Body of pancreas (tissue), 4 donors: ENCODE measurements around the gene SLC2A3. TPM values are rescaled to one million over a fixed set of nuclear protein-coding genes. Genes with fewer than 3 reads are reported as not detected.

Experiments used
- ATAC-seq: fragments of 150-250 bp; one replicate; pipeline ENCODE4 v1.9.1; 2016
- DNase-seq, 4 donors: peaks; one replicate each; pipeline ENCODE4 v3.0.0-alpha.2; 2019
- H3K27ac ChIP-seq, 4 donors: fragments of 200-600 bp; sonication (generic); 1 replicate in 3 of 4; 2 replicates in 1 of 4; pipeline versions ENCODE4 v1.5.1 to v1.6.1; 2016 to 2019; ENCODE audit warnings: mild to moderate bottlenecking in 1 of 4, mixed read lengths in 1 of 4, moderate library complexity in 1 of 4
- H3K27me3 ChIP-seq, 2 donors: fragments of 200-600 bp; sonication (generic); one replicate each; pipeline ENCODE4 v1.6.0; 2016; ENCODE audit warnings: mild to moderate bottlenecking in 1 of 2
- H3K36me3 ChIP-seq, 2 donors: fragments of 200-600 bp; sonication (generic); replicated peaks in 1 of 2; 2 replicates each; pipeline ENCODE4 v1.5.1; 2016; ENCODE audit warnings: low read depth in 2 of 2; ENCODE audit not compliant: insufficient read depth in 1 of 2
- H3K4me1 ChIP-seq: fragments of 200-600 bp; sonication (generic); one replicate; pipeline ENCODE4 v1.6.0; 2016
- H3K4me3 ChIP-seq, 2 donors: fragments of 200-600 bp; sonication (generic); 1 replicate in 1 of 2; 2 replicates in 1 of 2; pipeline ENCODE4 v1.5.1; 2016 to 2019
- H3K9me3 ChIP-seq, 3 donors: fragments of 200-600 bp; sonication (generic); 1 replicate in 2 of 3; 2 replicates in 1 of 3; pipeline ENCODE4 v1.5.1; 2016
- POLR2A ChIP-seq, 3 donors: fragments of 450-650 bp; IDR thresholded peaks; one replicate each; pipeline ENCODE4 v1.6.1; 2016; ENCODE audit warnings: antibody characterized with exemption in 3 of 3, mild to moderate bottlenecking in 2 of 3
- WGBS, 2 donors: methylation state at CpG; one replicate each; pipeline ENCODE4 v1.1.5; 2017; 5-methylcytosine and 5-hydroxymethylcytosine counted together
- intact Hi-C: fragments of 100-400 bp; cut with DNase I; formaldehyde crosslinking; loops from one replicate; pipeline ENCODE4 v1.15.1; 2023
- small RNA-seq: library from RNA; depleted of rRNA; stranded (forward); fragments of <200 nt; gene quantifications from one replicate; pipeline ENCODE3, GENCODE V24; 2016
- total RNA-seq, 2 donors: library from RNA; depleted of rRNA; stranded (reverse); fragments of >200 nt; gene quantifications; one replicate each; pipeline ENCODE4 v1.1.0, GENCODE V29; 2016
- TF ChIP-seq, protein P1 (sequence below), 7 experiments: fragments of 450-650 bp in 4 of 7; fragments of 200-600 bp in 3 of 7; sonication (generic) in 3 of 7; IDR thresholded peaks; one replicate each; pipeline ENCODE4 v1.5.1; 2016 to 2019; ENCODE audit warnings: antibody characterized with exemption in 7 of 7

The SLC2A3 gene
- total RNA-seq, 2 donors from 2014 or later = 6.6 to 9.6 TPM

- 73 to 80% methylated on average over 3 of the region's 3 CpGs for WGBS, 2 donors
- H3K27ac ChIP-seq = no peak overlapping the region
- intact Hi-C loops = no loop called here
- no peak overlapping the region for H3K4me3 ChIP-seq
- no peaks in the 10 kb centered on the region for H3K27me3 ChIP-seq
- H3K36me3 ChIP-seq = no peaks in the 10 kb centered on the region
- H3K9me3 ChIP-seq = no peaks in the 10 kb centered on the region
- no peaks in the 10 kb centered on the region for H3K4me1 ChIP-seq
- no peak for DNase-seq
- TF ChIP-seq POLR2A (IDR thresholded peaks at IDR 0.05) = no peak
- TF ChIP-seq, protein P1, sequence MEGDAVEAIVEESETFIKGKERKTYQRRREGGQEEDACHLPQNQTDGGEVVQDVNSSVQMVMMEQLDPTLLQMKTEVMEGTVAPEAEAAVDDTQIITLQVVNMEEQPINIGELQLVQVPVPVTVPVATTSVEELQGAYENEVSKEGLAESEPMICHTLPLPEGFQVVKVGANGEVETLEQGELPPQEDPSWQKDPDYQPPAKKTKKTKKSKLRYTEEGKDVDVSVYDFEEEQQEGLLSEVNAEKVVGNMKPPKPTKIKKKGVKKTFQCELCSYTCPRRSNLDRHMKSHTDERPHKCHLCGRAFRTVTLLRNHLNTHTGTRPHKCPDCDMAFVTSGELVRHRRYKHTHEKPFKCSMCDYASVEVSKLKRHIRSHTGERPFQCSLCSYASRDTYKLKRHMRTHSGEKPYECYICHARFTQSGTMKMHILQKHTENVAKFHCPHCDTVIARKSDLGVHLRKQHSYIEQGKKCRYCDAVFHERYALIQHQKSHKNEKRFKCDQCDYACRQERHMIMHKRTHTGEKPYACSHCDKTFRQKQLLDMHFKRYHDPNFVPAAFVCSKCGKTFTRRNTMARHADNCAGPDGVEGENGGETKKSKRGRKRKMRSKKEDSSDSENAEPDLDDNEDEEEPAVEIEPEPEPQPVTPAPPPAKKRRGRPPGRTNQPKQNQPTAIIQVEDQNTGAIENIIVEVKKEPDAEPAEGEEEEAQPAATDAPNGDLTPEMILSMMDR (IDR thresholded peaks at IDR 0.05) = no peak
- ATAC-seq = no peak
These were observed 56.7 kb downstream of the SLC2A3 start for GRCh38 chr12:7879246-7879645.

DNA sequence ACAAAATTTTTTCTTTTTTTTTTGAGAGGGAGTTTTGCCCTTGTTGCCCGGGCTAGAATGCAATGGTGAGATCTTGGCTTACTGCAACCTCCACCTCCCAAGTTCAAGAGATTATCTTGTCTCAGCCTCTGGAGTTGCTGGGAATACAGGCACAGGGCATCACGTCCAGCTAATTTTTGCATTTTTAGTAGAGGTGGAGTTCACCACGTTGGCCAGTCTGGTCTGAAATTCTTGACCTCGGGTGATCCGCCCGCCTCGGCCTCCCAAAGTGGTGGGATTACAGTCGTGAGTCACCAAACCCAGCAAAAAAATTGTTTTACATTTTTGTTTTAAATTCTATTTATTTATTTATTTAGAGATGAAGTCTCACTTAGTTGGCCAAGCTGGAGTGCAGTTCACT, 58.6 kb downstream of the SLC2A3 start:
- 90% methylated on average over 8 of the region's 8 CpGs for WGBS, 2 donors
- H3K27ac ChIP-seq = no peak overlapping the region
- no peak for DNase-seq
- H3K4me3 ChIP-seq = no peak overlapping the region
- H3K27me3 ChIP-seq = no peaks in the 10 kb centered on the region
- no peaks in the 10 kb centered on the region for H3K36me3 ChIP-seq
- ATAC-seq = no peak
- H3K4me1 ChIP-seq = no peaks in the 10 kb centered on the region
- TF ChIP-seq, protein P1 (IDR thresholded peaks at IDR 0.05) = no peak
- no peak for TF ChIP-seq POLR2A (IDR thresholded peaks at IDR 0.05)
- no peaks in the 10 kb centered on the region for H3K9me3 ChIP-seq
- intact Hi-C loops = no loop called here

- Histone ChIP-seq H3K36me3 (no peaks in the 10 kb centered on the region), H3K4me3 (no peak within 1 kb of the TSS), H3K27ac (no peak within 1 kb of the TSS), H3K4me1 (peaks cover 5% of the 10 kb centered on the region), H3K9me3 (no peaks in the 10 kb centered on the region), H3K27me3 (no peaks in the 10 kb centered on the region)
- 44 to 65% methylated on average over 33 to 62 of the region's 65 CpGs for WGBS, 2 donors
- intact Hi-C loops = no loop called here
- no peak for ATAC-seq
- no peak for DNase-seq
- TF ChIP-seq, protein P1 (IDR thresholded peaks at IDR 0.05) = no peak
- TF ChIP-seq POLR2A (IDR thresholded peaks at IDR 0.05) = no peak
These were observed 63.2 kb downstream of the SLC2A3 start, which contains the start of gene SLC2A14 for GRCh38 chr12:7872566-7873319. TSS of gene SLC2A14 (minus strand) at chr12:7872915. CDS start at chr12:7869880, 3,035 bp downstream.

- ATAC-seq (peak; percentile 40), DNase-seq (no peak)
- peaks cover 5% of the 10 kb centered on the region for H3K4me1 ChIP-seq
- TF ChIP-seq, protein P1 (IDR thresholded peaks at IDR 0.05) = no peak
- no peak for TF ChIP-seq POLR2A (IDR thresholded peaks at IDR 0.05)
- H3K9me3 ChIP-seq = no peaks in the 10 kb centered on the region
- WGBS, 2 donors = 21 to 23% methylated on average over 3 of the region's 3 CpGs
- H3K27me3 ChIP-seq = no peaks in the 10 kb centered on the region
- H3K27ac ChIP-seq = no peak overlapping the region
- H3K36me3 ChIP-seq = no peaks in the 10 kb centered on the region
- H3K4me3 ChIP-seq = no peak overlapping the region
- intact Hi-C loops = no loop called here
These were observed 65.7 kb downstream of the SLC2A3 start for GRCh38 chr12:7870335-7870734.

Small RNAs within 50 kb of the gene (small RNA-seq; reads per million reads assigned to genes)
- gene RF00019 = not detected

Other genes with a start within 250 kb of the SLC2A3 start
- not detected for gene GDF3, start 240.4 kb downstream of the SLC2A3 start, total RNA-seq
- gene DPPA3, start 224.8 kb downstream of the SLC2A3 start, total RNA-seq = not detected
- not detected for gene CLEC4C, start 188.8 kb downstream of the SLC2A3 start, total RNA-seq
- not detected for gene NANOGNB, start 171.0 kb downstream of the SLC2A3 start, total RNA-seq
- 1 to 10 TPM in 1 of 2 donors, under 1 TPM in 1; 0.66 to 2.3 TPM for gene NANOG, start 146.8 kb downstream of the SLC2A3 start, total RNA-seq
- gene SLC2A14, start 63.3 kb downstream of the SLC2A3 start, total RNA-seq = 1 to 10 TPM; 3.6 to 8.6 TPM
- 10 to 100 TPM in 1 of 2 donors, 1 to 10 TPM in 1; 7.5 to 11.9 TPM for gene FOXJ2, start 96.5 kb upstream of the SLC2A3 start, total RNA-seq
- 1 to 10 TPM in 1 of 2 donors, under 1 TPM in 1; 0.66 to 3.9 TPM for gene C3AR1, start 130.2 kb upstream of the SLC2A3 start, total RNA-seq
- 10 to 100 TPM; 30.3 to 38.7 TPM for gene NECAP1, start 146.1 kb upstream of the SLC2A3 start, total RNA-seq
- gene CLEC4A, start 187.4 kb upstream of the SLC2A3 start, total RNA-seq = under 1 TPM in 1 of 2 donors, not detected in 1; 0.52 TPM
- not detected for gene ZNF705A, start 220.8 kb upstream of the SLC2A3 start, total RNA-seq